KMS-11 (cell line): Measurements from ENCODE around the gene C11orf24.

Experiments
- H2AFZ ChIP-seq: fragments of 200-600 bp; sonication (generic); 2 replicates; pipeline ENCODE4 v1.6.1; 2016; ENCODE audit warnings: antibody characterized with exemption, mixed run types, low read depth
- H3K27ac ChIP-seq: fragments of 200-600 bp; sonication (generic); 2 replicates; pipeline ENCODE4 v1.6.1; 2016; ENCODE audit warnings: mild to moderate bottlenecking, mixed run types
- H3K27me3 ChIP-seq: fragments of 200-600 bp; sonication (generic); 2 replicates; pipeline ENCODE4 v1.6.1; 2017; ENCODE audit warnings: mild to moderate bottlenecking, low read depth, mixed run types, moderate library complexity; ENCODE audit not compliant: insufficient read depth
- H3K36me3 ChIP-seq: fragments of 200-600 bp; sonication (generic); 2 replicates; pipeline ENCODE4 v1.6.1; 2017; ENCODE audit warnings: mild to moderate bottlenecking, mixed run types; ENCODE audit not compliant: insufficient read depth
- H3K4me1 ChIP-seq: fragments of 200-600 bp; sonication (generic); 2 replicates; pipeline ENCODE4 v1.6.1; 2016; ENCODE audit warnings: mild to moderate bottlenecking, low read depth, mixed run types; ENCODE audit not compliant: poor library complexity, severe bottlenecking
- H3K4me2 ChIP-seq: fragments of 200-600 bp; sonication (generic); 2 replicates; pipeline ENCODE4 v1.7.0; 2016; ENCODE audit warnings: mild to moderate bottlenecking, mixed run types
- H3K4me3 ChIP-seq: fragments of 200-600 bp; sonication (generic); IDR thresholded peaks from 2 replicates; pipeline ENCODE4 v1.6.1; 2017; ENCODE audit warnings: low read depth, low read length, mixed read lengths; ENCODE audit not compliant: insufficient read depth
- H3K79me2 ChIP-seq: fragments of 200-600 bp; sonication (generic); 2 replicates; pipeline ENCODE4 v1.6.1; 2016; ENCODE audit warnings: low read depth, mixed run types; ENCODE audit not compliant: insufficient read depth
- H3K9ac ChIP-seq: fragments of 200-600 bp; sonication (generic); 2 replicates; pipeline ENCODE4 v1.6.1; 2016; ENCODE audit warnings: mild to moderate bottlenecking, mixed run types
- H4K20me1 ChIP-seq: fragments of 200-600 bp; sonication (generic); 2 replicates; pipeline ENCODE4 v1.6.1; 2016; ENCODE audit warnings: mild to moderate bottlenecking, mixed run types; ENCODE audit not compliant: insufficient read depth
- CTCF ChIP-seq: fragments of 200-600 bp; sonication (generic); conservative IDR thresholded peaks from 2 replicates; pipeline ENCODE4 v1.6.1; 2017; ENCODE audit warnings: low read depth, mild to moderate bottlenecking, antibody characterized with exemption, low read length, moderate library complexity, mixed read lengths

C11orf24 gene

DNA sequence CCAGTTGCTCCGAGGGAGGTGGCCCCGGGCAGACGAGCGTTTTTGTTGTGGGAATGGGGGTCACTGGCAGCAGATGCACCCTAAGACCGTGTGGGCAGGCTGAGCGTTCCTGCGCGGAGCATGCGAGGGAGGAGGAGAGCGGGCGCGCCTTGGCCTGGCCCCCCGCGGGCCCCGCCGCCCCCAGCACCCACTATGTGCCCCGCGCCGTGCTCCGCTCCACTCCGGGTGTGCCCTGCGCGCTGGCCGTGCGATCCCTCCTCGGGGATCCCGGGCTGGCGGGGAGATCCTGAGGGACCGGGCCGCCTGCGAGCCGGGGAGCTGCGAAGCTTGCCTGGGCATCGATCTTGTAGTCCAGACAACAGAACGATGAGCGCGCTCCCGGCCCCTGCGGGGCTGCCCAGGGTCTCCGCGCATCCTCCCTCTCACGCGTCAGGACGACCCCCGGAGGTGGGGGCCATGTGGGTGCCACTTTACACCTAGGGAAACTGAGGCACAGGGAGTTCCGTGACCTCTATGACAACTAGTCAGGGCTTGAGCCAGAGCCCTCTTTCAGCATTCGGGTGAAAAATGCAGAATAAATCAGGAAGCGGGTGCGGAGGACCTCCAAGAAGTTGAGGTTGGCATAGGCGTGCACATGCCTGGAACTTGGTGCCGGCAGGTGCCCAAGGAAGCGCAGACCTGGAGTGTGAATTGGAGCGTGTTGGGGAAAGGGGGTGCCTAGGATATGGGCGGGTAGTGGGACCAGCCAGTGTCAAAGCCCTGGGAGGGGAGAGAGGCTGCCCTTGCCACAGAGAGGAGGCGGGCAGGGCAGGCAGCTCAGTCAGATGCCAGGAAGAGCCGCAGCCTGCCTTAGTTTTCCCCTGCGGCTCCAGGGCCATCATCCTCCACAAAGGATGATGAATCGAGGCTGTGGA is 57.3 kb downstream of the C11orf24 start:
- H2AFZ ChIP-seq = peak overlapping the region; percentile 90
- peak overlapping the region; percentile 90 for H3K27ac ChIP-seq
- 0 out of 2 replicates have a peak, but pooled peaks cover 2% of the 10 kb centered on the region for H4K20me1 ChIP-seq
- H3K79me2 ChIP-seq = peaks cover 26% of the 10 kb centered on the region
- no peaks in the 10 kb centered on the region for H3K27me3 ChIP-seq
- peak overlapping the region; percentile 93 for H3K9ac ChIP-seq
- no peak for TF ChIP-seq CTCF
- H3K4me2 ChIP-seq = peak overlapping the region; percentile 68
- H3K36me3 ChIP-seq = no peaks in the 10 kb centered on the region
- no peak overlapping the region for H3K4me3 ChIP-seq
- peaks cover 22% of the 10 kb centered on the region for H3K4me1 ChIP-seq

GRCh38 chr11:68213555-68214172 is 58.1 kb downstream of the C11orf24 start:
- H3K9ac ChIP-seq = peak overlapping the region; percentile 93

GRCh38 chr11:68213135-68213515 is 58.6 kb downstream of the C11orf24 start, which contains the start of gene KMT5B:
TSS of gene KMT5B (minus strand) at chr11:68213296. CDS start at chr11:68190076, 23,220 bp downstream.
- Histone ChIP-seq H3K4me3 (no peak within 1 kb of the TSS), H4K20me1 (peaks cover 15% of the 10 kb centered on the region), H3K36me3 (no peaks in the 10 kb centered on the region), H3K4me2 (peak within 1 kb of the TSS; percentile 99), H3K27me3 (no peaks in the 10 kb centered on the region), H3K27ac (peak within 1 kb of the TSS; percentile 90), H3K9ac (peak within 1 kb of the TSS; percentile 93), H3K79me2 (peaks cover 36% of the 10 kb centered on the region), H3K4me1 (peaks cover 34% of the 10 kb centered on the region), H2AFZ (peak within 1 kb of the TSS; percentile 90)
- TF ChIP-seq CTCF = no peak

More at GRCh38 chr11:68213555-68214172, 58.1 kb downstream of the C11orf24 start:
- Histone ChIP-seq H3K79me2 (peaks cover 31% of the 10 kb centered on the region), H3K27ac (peak overlapping the region; percentile 90), H3K27me3 (no peaks in the 10 kb centered on the region), H2AFZ (peak overlapping the region; percentile 90), H3K4me1 (peaks cover 30% of the 10 kb centered on the region), H4K20me1 (peaks cover 10% of the 10 kb centered on the region; the same call in 1 of the 2 replicates), H3K4me3 (no peak overlapping the region), H3K4me2 (peak overlapping the region; percentile 68), H3K36me3 (no peaks in the 10 kb centered on the region)
- TF ChIP-seq CTCF = no peak

DNA sequence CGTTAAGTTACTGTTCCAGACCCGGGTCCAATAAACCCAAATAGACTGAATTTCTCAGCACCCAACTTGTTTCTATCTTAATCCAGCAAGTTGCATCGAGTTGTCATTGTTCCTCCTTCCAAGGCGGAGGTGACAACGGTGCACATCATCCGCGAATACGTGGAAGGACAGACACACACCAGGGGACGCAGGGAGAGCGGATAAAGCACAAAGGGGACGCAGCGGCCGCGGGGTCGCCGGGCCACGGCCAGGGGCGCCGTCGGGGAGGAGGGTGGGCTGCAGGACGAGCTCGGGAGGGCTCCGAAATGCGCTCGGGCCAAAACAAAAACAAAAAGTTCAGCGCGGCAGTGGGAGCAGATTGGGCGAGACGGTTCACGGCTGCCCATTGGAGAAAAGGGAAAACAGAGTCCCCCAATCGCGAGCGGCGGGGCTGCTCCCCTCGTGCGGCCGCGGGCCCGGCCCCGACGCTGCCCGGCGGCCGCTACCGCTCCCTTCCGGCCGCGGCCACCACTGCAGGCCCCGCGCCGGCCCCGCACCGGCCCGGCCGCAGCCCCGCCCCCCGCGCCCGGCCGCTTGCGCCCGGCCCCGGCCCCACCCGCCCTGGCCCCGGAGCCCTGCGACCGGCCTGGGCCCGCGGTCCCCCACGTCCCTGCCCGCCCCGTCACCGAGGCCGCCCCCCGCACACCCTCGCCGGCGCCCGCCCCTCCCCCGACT is 59.2 kb downstream of the C11orf24 start:
- Histone ChIP-seq H3K9ac (peak overlapping the region; percentile 93; the same call in 1 of the 2 replicates), H3K36me3 (no peaks in the 10 kb centered on the region), H3K4me1 (peaks cover 34% of the 10 kb centered on the region), H3K4me2 (peak overlapping the region; percentile 99), H3K27ac (peak overlapping the region; percentile 90; the same call in 1 of the 2 replicates), H3K4me3 (no peak overlapping the region), H3K79me2 (peaks cover 42% of the 10 kb centered on the region), H3K27me3 (no peaks in the 10 kb centered on the region), H2AFZ (peak overlapping the region; percentile 67), H4K20me1 (peaks cover 15% of the 10 kb centered on the region)
- no peak for TF ChIP-seq CTCF
